Testis (tissue), 3 donors: ENCODE measurements around the gene TRIM61. TPM values are rescaled to one million over a fixed set of nuclear protein-coding genes. Genes with fewer than 3 reads are reported as not detected.

ENCODE experiments used
- DNase-seq: peaks from one replicate; pipeline ENCODE4 v3.0.0-alpha.2; 2019
- H3K27ac ChIP-seq, 2 donors: fragments of 200-600 bp; sonication (generic); one replicate each; pipeline ENCODE4 v1.5.1; 2019
- H3K27me3 ChIP-seq: fragments of 200-600 bp; sonication (generic); one replicate; pipeline ENCODE4 v1.5.1; 2019
- H3K36me3 ChIP-seq: fragments of 200-600 bp; sonication (generic); one replicate; pipeline ENCODE4 v1.5.1; 2017; ENCODE audit warnings: low read depth; ENCODE audit errors: missing control alignments
- H3K4me1 ChIP-seq: fragments of 200-600 bp; sonication (generic); one replicate; pipeline ENCODE4 v1.5.1; 2019
- H3K4me3 ChIP-seq, 2 donors: fragments of 200-600 bp; sonication (generic); one replicate each; pipeline ENCODE4 v1.5.1; 2017 to 2019
- H3K9me3 ChIP-seq: fragments of 200-600 bp; sonication (generic); one replicate; pipeline ENCODE4 v1.5.1; 2017
- POLR2A ChIP-seq: fragments of 450-650 bp; IDR thresholded peaks from one replicate; pipeline ENCODE4 v1.6.1; 2017; ENCODE audit warnings: antibody characterized with exemption, mild to moderate bottlenecking, moderate library complexity
- WGBS, 2 donors: methylation state at CpG; one replicate each; pipeline ENCODE4 v1.1.5; 2018; 5-methylcytosine and 5-hydroxymethylcytosine counted together
- intact Hi-C: fragments of 100-400 bp; cut with DNase I; formaldehyde crosslinking; loops from one replicate; pipeline ENCODE4 v1.15.1; 2023; ENCODE audit warnings: low total_unique reads
- polyA plus RNA-seq: library from polyadenylated mRNA; stranded (reverse); fragments of 350-450 nt; fragmentation: Illumina TruSeq; extraction: RNeasy Lipid Tissue Mini Kit (QIAGEN cat#74804); gene quantifications from one replicate; pipeline ENCODE4 v1.2.3, GENCODE V29; 2014; ENCODE audit warnings: low read depth, low replicate concordance; ENCODE audit not compliant: insufficient read depth
- total RNA-seq, 2 donors: library from RNA; depleted of rRNA; stranded (reverse); fragments of >200 nt; gene quantifications; one replicate each; pipeline ENCODE4 v1.2.3, GENCODE V29; 2016
- TF ChIP-seq, protein P1 (sequence below), 3 experiments: fragments of 450-650 bp in 2 of 3; fragments of 200-600 bp in 1 of 3; sonication (generic) in 1 of 3; IDR thresholded peaks; one replicate each; pipeline ENCODE4 v1.5.1; 2016 to 2019; ENCODE audit warnings: antibody characterized with exemption in 3 of 3, mild to moderate bottlenecking in 2 of 3, moderate library complexity in 1 of 3

TRIM61 gene
- total and polyA plus RNA-seq, 3 donors from 2014 or later = 4.5 to 12.9 (median 4.9) TPM

DNA sequence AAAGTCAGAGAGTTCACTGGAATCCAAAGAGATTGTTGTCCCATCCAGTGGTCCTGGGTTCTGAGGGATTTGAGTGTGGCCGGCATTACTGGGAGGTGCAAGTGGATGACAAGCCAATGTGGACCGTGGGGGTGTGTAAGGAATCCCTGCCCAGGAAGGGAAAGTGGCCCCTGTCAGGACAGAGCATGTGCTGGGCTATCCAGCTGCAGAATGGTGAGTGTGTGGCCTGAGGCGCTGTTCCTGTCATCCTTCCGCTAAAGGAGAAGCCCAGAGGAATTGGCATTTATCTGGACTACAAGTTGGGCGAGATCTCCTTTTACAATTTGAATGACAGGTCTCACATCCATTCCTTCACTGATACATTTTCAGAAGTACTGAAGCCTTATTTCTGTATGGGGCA lies 33.9 kb upstream of the TRIM61 start:
- Histone ChIP-seq H3K36me3 (no peaks in the 10 kb centered on the region), H3K9me3 (no peaks in the 10 kb centered on the region), H3K4me1 (no peaks in the 10 kb centered on the region), H3K27me3 (no peaks in the 10 kb centered on the region), H3K27ac (no peak overlapping the region), H3K4me3 (no peak overlapping the region)
- 70 to 77% methylated on average over 5 of the region's 5 CpGs for WGBS, 2 donors
- DNase-seq = no peak
- TF ChIP-seq, protein P1, sequence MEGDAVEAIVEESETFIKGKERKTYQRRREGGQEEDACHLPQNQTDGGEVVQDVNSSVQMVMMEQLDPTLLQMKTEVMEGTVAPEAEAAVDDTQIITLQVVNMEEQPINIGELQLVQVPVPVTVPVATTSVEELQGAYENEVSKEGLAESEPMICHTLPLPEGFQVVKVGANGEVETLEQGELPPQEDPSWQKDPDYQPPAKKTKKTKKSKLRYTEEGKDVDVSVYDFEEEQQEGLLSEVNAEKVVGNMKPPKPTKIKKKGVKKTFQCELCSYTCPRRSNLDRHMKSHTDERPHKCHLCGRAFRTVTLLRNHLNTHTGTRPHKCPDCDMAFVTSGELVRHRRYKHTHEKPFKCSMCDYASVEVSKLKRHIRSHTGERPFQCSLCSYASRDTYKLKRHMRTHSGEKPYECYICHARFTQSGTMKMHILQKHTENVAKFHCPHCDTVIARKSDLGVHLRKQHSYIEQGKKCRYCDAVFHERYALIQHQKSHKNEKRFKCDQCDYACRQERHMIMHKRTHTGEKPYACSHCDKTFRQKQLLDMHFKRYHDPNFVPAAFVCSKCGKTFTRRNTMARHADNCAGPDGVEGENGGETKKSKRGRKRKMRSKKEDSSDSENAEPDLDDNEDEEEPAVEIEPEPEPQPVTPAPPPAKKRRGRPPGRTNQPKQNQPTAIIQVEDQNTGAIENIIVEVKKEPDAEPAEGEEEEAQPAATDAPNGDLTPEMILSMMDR (IDR thresholded peaks at IDR 0.05) = no peak
- no peak for TF ChIP-seq POLR2A
- intact Hi-C loops = no loop called here

DNA sequence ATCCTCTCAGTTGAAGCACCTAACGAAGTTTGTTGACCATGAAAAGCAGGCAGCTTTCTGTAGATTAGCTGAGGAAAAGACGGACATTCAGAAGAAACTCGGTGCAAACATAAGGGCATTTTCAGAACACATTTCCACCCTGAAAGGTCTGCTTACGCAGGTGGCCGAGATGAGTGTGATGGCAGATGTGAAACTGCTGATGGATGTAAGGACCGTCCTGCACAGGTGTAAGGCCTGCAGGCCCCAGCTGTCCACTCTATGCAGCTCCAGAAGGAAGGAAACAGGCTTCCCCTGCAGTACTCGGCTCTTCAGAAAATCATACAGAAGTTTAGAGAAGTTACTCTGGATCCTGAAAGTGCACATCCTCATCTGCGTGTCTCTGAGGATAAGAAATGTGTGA lies 33.5 kb upstream of the TRIM61 start:
- no peaks in the 10 kb centered on the region for H3K9me3 ChIP-seq

DNA sequence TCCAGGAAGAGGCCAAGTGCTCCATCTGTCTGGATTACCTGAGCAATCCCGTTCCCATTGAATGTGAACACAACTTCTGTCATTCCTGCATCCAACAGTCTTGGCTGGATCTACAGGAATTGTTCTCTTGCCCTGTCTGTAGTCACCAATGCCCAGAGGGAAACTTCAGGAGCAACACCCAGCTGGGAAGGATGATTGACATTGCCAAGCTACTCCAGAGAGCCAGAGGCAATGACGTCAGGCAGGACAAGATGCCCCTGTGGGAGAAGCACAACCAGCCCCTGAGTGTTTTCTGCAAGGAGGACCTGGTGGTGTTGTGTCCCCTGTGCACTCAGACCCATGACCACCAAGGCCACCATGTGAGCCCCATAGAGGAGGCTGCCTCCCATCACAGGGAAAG lies 33.0 kb upstream of the TRIM61 start:
- H3K27me3 ChIP-seq = no peaks in the 10 kb centered on the region
- H3K27ac ChIP-seq = no peak overlapping the region
- WGBS, 2 donors = 70 to 83% methylated on average over 1 to 2 of the region's 2 CpGs
- H3K4me3 ChIP-seq = no peak overlapping the region
- H3K9me3 ChIP-seq = no peaks in the 10 kb centered on the region
- H3K36me3 ChIP-seq = no peaks in the 10 kb centered on the region
- intact Hi-C loops = no loop called here
- H3K4me1 ChIP-seq = no peaks in the 10 kb centered on the region
- no peak for TF ChIP-seq POLR2A
- TF ChIP-seq, protein P1 (IDR thresholded peaks at IDR 0.05) = no peak
- no peak for DNase-seq

More for the DNA sequence above, 33.5 kb upstream of the TRIM61 start:
- WGBS, 2 donors = 83 to 92% methylated on average over 8 of the region's 8 CpGs
- intact Hi-C loops = no loop called here
- TF ChIP-seq POLR2A = no peak
- TF ChIP-seq, protein P1 (IDR thresholded peaks at IDR 0.05) = no peak
- Histone ChIP-seq H3K4me3 (no peak overlapping the region), H3K27ac (no peak overlapping the region), H3K4me1 (no peaks in the 10 kb centered on the region), H3K36me3 (no peaks in the 10 kb centered on the region), H3K27me3 (no peaks in the 10 kb centered on the region)
- no peak for DNase-seq

DNA sequence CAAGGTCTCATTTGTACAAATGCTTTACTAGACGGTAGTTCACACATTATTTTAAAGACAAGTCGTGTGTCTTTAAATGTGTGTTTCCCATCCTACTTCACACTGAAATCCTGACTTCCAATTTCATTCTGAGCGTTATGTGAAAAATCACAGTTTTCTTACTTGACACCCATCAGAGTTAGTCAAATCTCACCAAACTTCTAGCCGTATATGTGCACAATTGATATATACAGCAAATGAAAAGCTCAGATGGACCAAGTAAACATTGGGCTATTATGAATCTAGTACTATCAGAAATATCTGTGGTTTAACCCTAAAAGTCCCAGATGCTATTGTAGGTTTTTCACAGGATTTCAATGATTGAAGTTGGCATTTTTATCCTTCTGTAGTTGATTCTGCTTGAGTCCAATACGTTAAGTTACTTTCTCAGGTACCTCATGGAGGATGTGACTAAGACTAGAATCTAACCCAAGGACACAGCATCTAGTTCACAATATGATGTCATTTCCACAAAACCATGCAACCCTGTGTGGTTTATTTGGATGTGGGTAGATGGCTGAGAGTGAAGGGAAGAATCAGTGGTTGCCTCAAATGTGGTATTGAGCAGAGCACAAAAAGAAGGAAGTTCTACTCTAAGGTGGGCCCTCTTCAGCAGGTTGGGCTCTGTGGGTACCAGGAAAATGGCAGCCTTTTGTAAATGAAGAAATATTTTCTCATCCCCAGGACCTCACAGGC lies 32.2 kb upstream of the TRIM61 start:
- 82% methylated on average over 5 of the region's 5 CpGs for WGBS, 2 donors
- no peak for DNase-seq
- TF ChIP-seq POLR2A = no peak
- TF ChIP-seq, protein P1 (IDR thresholded peaks at IDR 0.05) = no peak
- intact Hi-C loops = no loop called here
- no peaks in the 10 kb centered on the region for H3K36me3 ChIP-seq
- H3K27me3 ChIP-seq = no peaks in the 10 kb centered on the region
- H3K4me1 ChIP-seq = no peaks in the 10 kb centered on the region
- H3K27ac ChIP-seq = no peak overlapping the region
- H3K4me3 ChIP-seq = no peak overlapping the region
- H3K9me3 ChIP-seq = no peaks in the 10 kb centered on the region

DNA sequence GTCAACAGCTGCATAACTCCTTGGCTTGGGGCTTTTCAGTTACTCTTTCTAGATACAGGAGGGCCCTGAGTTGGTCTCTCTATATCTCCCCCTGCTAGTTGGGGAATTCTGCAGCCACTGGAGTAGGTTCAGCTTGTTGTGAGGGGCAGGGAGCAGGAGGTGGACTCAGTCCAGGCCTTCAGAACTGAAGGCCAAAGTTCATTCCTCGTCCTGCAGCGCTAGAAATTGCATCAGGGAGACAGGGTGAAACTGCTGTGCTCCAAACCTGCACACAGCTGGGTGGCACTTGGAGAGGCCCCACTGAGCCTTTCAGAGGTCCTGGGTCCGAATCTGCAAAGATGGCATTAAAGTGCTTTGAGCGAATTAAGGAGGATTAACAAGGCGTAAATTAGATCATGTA lies 29.4 kb upstream of the TRIM61 start:
- Histone ChIP-seq H3K4me3 (peak overlapping the region in 1 of 2 donors; percentile 13), H3K9me3 (no peaks in the 10 kb centered on the region), H3K4me1 (no peaks in the 10 kb centered on the region), H3K27ac (no peak overlapping the region), H3K36me3 (no peaks in the 10 kb centered on the region), H3K27me3 (no peaks in the 10 kb centered on the region)
- intact Hi-C loops = no loop called here
- DNase-seq = no peak
- TF ChIP-seq, protein P1 (IDR thresholded peaks at IDR 0.05) = no peak
- TF ChIP-seq POLR2A = no peak
- WGBS, 2 donors = 60 to 61% methylated on average over 5 of the region's 5 CpGs
